Ovary (tissue), 9 donors: ENCODE data around the gene GRM8. TPM values are rescaled to one million over a fixed set of nuclear protein-coding genes. Genes with fewer than 3 reads are reported as not detected.

Source experiments
- DNase-seq, 5 donors: peaks; one replicate each; pipeline ENCODE4 v3.0.0-alpha.2; 2019 to 2020
- H3K27ac ChIP-seq, 2 donors: fragments of 200-600 bp; one replicate each; pipeline versions ENCODE4 v1.5.1 to v1.8.0; 2019 to 2022
- H3K27me3 ChIP-seq: fragments of 200-600 bp; one replicate; pipeline ENCODE4 v1.8.0; 2022
- H3K36me3 ChIP-seq: fragments of 200-600 bp; sonication (generic); one replicate; pipeline ENCODE4 v1.5.1; 2019
- H3K4me1 ChIP-seq: one replicate; pipeline ENCODE4 v1.8.1; 2013; ENCODE audit warnings: mild to moderate bottlenecking, moderate library complexity; ENCODE audit not compliant: insufficient read depth
- H3K4me3 ChIP-seq: fragments of 200-600 bp; sonication (generic); one replicate; pipeline ENCODE4 v1.5.1; 2017
- H3K9me3 ChIP-seq, 2 donors: fragments of 200-600 bp in 1 of 2; sonication (generic) in 1 of 2; one replicate each; pipeline versions ENCODE4 v1.5.1 to v1.8.1; 2013 to 2019; ENCODE audit warnings: mild to moderate bottlenecking in 1 of 2, moderate library complexity in 1 of 2
- CTCF ChIP-seq, 3 donors: fragments of 450-650 bp in 2 of 3; fragments of 200-600 bp in 1 of 3; IDR thresholded peaks; one replicate each; pipeline versions ENCODE4 v1.5.1 to v1.8.0; 2016 to 2022; ENCODE audit warnings: antibody characterized with exemption in 3 of 3, mild to moderate bottlenecking in 1 of 3
- EP300 ChIP-seq: sonication (generic); formaldehyde crosslinking; IDR thresholded peaks from one replicate; pipeline ENCODE4 v1.6.1; 2017; ENCODE audit warnings: antibody characterized with exemption
- POLR2A ChIP-seq: fragments of 450-650 bp; IDR thresholded peaks from one replicate; pipeline ENCODE4 v1.6.1; 2017; ENCODE audit warnings: antibody characterized with exemption, mild to moderate bottlenecking, moderate library complexity
- WGBS, 3 donors: extraction: QIAGEN DNeasy Blood & Tissue Kit in 1 of 3; methylation state at CpG; one replicate each; pipeline versions ENCODE4 v1.1.5 to v1.1.7; 2013 to 2017; 5-methylcytosine and 5-hydroxymethylcytosine counted together
- intact Hi-C, 4 donors: fragments of 100-400 bp; cut with DNase I; formaldehyde crosslinking; loops; one replicate each; pipeline versions ENCODE4 v1.11.0 to v1.15.1; 2022 to 2023
- polyA plus RNA-seq, 2 donors: library from polyadenylated mRNA; stranded (reverse); fragments of 200-250 nt in 1 of 2; fragments of 350-450 nt in 1 of 2; fragmentation: Illumina TruSeq in 1 of 2; extraction: RNeasy Lipid Tissue Mini Kit (QIAGEN cat#74804) in 1 of 2; gene quantifications; one replicate each; pipeline ENCODE4 v1.2.3, GENCODE V29; 2013 to 2014
- total RNA-seq, 7 donors: library from RNA; depleted of rRNA in 2 of 7; stranded (reverse); fragments of >200 nt in 2 of 7; fragmentation: NEBNext Ultra II Directional in 3 of 7; extraction: Animal tissue kit (Norgen Biotek cat#: 25700) in 3 of 7; gene quantifications; one replicate each; pipeline versions ENCODE4 v1.1.0 to v1.2.4, GENCODE V29; 2016 to 2023
- donor health status: DM: no; HTN: no; CAD: no; lungs with moderate emphysema.
- donor health status: DM: no; HTN: no; CAD: no.
- donor health status: Bipolar disorder and iron deficiency.
- donor health status: DM: yes; HTN: yes; CAD: no.
- donor health status: DM: no; HTN: no; CAD: no.
- donor health status: DM: yes; HTN: yes; CAD: no.

The GRM8 gene
- total and polyA plus RNA-seq, 9 donors, result 0.38 to 4.0 (median 1.0) TPM; not detected in 1

- Histone ChIP-seq H3K4me1 (no peaks in the 10 kb centered on the region), H3K4me3 (no peak overlapping the region), H3K27me3 (no peaks in the 10 kb centered on the region), H3K36me3 (no peaks in the 10 kb centered on the region), H3K9me3 (no peaks in the 10 kb centered on the region), H3K27ac (no peak overlapping the region)
- TF ChIP-seq CTCF (IDR thresholded peaks at IDR 0.05) (no peak), POLR2A (no peak), EP300 (no peak)
- intact Hi-C loops, result no loop called here
- DNase-seq, result no peak
- WGBS, 3 donors, result 88 to 92% (median 91%) methylated on average over 3 of the region's 3 CpGs
Observed at GRCh38 chr7:127230192-127230925, 22.4 kb downstream of the GRM8 start.

GRCh38 chr7:127226685-127227374, 25.9 kb downstream of the GRM8 start:
- Histone ChIP-seq H3K27ac (no peak overlapping the region), H3K4me3 (no peak overlapping the region), H3K4me1 (no peaks in the 10 kb centered on the region), H3K9me3 (peaks cover 0 to 3% of the 10 kb centered on the region in 2 donors), H3K27me3 (no peaks in the 10 kb centered on the region), H3K36me3 (no peaks in the 10 kb centered on the region)
- intact Hi-C loops, result no loop called here
- TF ChIP-seq EP300 (no peak), POLR2A (no peak), CTCF (IDR thresholded peaks at IDR 0.05) (no peak)
- no peak for DNase-seq
- WGBS, 3 donors, result 27 to 31% (median 30%) methylated on average over 10 of the region's 10 CpGs

GRCh38 chr7:127221731-127222130, 31.0 kb downstream of the GRM8 start:
- H3K27me3 ChIP-seq, result no peaks in the 10 kb centered on the region
- no peaks in the 10 kb centered on the region for H3K4me1 ChIP-seq
- TF ChIP-seq CTCF (IDR thresholded peaks at IDR 0.05) (no peak), EP300 (no peak), POLR2A (no peak)

GRCh38 chr7:127214956-127215718, 37.6 kb downstream of the GRM8 start:
- no peaks in the 10 kb centered on the region for H3K27me3 ChIP-seq
- intact Hi-C loops, result no loop called here
- no peaks in the 10 kb centered on the region for H3K36me3 ChIP-seq
- 25 to 34% (median 31%) methylated on average over 4 of the region's 4 CpGs for WGBS, 3 donors
- TF ChIP-seq EP300, result no peak
- no peak for TF ChIP-seq POLR2A
- no peak for TF ChIP-seq CTCF (IDR thresholded peaks at IDR 0.05)
- H3K27ac ChIP-seq, result no peak overlapping the region
- H3K9me3 ChIP-seq, result no peaks in the 10 kb centered on the region
- no peak overlapping the region for H3K4me3 ChIP-seq
- no peak for DNase-seq
- no peaks in the 10 kb centered on the region for H3K4me1 ChIP-seq

More at GRCh38 chr7:127221731-127222130, 31.0 kb downstream of the GRM8 start:
- 80 to 89% (median 82%) methylated on average over 1 of the region's 1 CpG for whole genome bisulfite sequencing, 3 donors
- Histone ChIP-seq H3K36me3 (no peaks in the 10 kb centered on the region), H3K4me3 (no peak overlapping the region), H3K27ac (no peak overlapping the region), H3K9me3 (peaks cover 0 to 3% of the 10 kb centered on the region in 2 donors)
- intact Hi-C loops, result no loop called here
- no peak for DNase-seq
